Esophagus muscularis mucosa (tissue), 4 donors: ENCODE data around the gene ASXL2. TPM values are rescaled to one million over a fixed set of nuclear protein-coding genes. Genes with fewer than 3 reads are reported as not detected.
A peak's percentile ranks its signal among the peaks of the same experiment; 100 is the strongest.
"Not testable (repeated sequence)": the region's sequence is repeated elsewhere in the genome, so short reads cannot be mapped to it uniquely, and the experiment has no call there.

Experiments
- DNase-seq: peaks from one replicate; pipeline ENCODE4 v3.0.0-alpha.2; 2017; ENCODE audit errors: extremely low spot score
- H3K27ac ChIP-seq, 4 donors: fragments of 200-600 bp; sonication (generic); replicated peaks in 1 of 4; 1 replicate in 3 of 4; 2 replicates in 1 of 4; pipeline ENCODE4 v1.5.1; 2016 to 2019; ENCODE audit warnings: mild to moderate bottlenecking in 1 of 4
- H3K27me3 ChIP-seq, 4 donors: fragments of 200-600 bp; sonication (generic); one replicate each; pipeline versions ENCODE4 v1.5.1 to v1.6.0; 2016 to 2019
- H3K36me3 ChIP-seq, 4 donors: fragments of 200-600 bp; sonication (generic); one replicate each; pipeline ENCODE4 v1.5.1; 2016 to 2019
- H3K4me1 ChIP-seq, 4 donors: fragments of 200-600 bp; sonication (generic); one replicate each; pipeline ENCODE4 v1.5.1; 2016 to 2019
- H3K4me3 ChIP-seq, 4 donors: fragments of 200-600 bp; sonication (generic); 1 replicate in 2 of 4; 2 replicates in 2 of 4; pipeline ENCODE4 v1.5.1; 2016 to 2019; ENCODE audit warnings: mild to moderate bottlenecking in 4 of 4, moderate library complexity in 1 of 4
- H3K9me3 ChIP-seq, 4 donors: fragments of 200-600 bp; sonication (generic); 1 replicate in 3 of 4; 2 replicates in 1 of 4; pipeline ENCODE4 v1.5.1; 2016 to 2019
- CTCF ChIP-seq, 3 experiments: fragments of 200-600 bp in 2 of 3; fragments of 450-650 bp in 1 of 3; sonication (generic) in 2 of 3; IDR thresholded peaks; one replicate each; pipeline ENCODE4 v1.5.1; 2017 to 2019; ENCODE audit warnings: antibody characterized with exemption in 3 of 3, mild to moderate bottlenecking in 2 of 3, moderate library complexity in 1 of 3
- EP300 ChIP-seq: sonication (generic); formaldehyde crosslinking; IDR thresholded peaks from one replicate; pipeline ENCODE4 v1.6.1; 2017; ENCODE audit warnings: antibody characterized with exemption
- POLR2A ChIP-seq: fragments of 450-650 bp; IDR thresholded peaks from one replicate; pipeline ENCODE4 v1.6.1; 2017; ENCODE audit warnings: antibody characterized with exemption, moderate library complexity, mild to moderate bottlenecking, low read depth
- POLR2AphosphoS5 ChIP-seq, 2 donors: sonication (generic); formaldehyde crosslinking; IDR thresholded peaks; one replicate each; pipeline ENCODE4 v1.6.1; 2017; ENCODE audit warnings: antibody characterized with exemption in 2 of 2
- WGBS: methylation state at CpG from one replicate; pipeline ENCODE4 v1.1.5; 2018; 5-methylcytosine and 5-hydroxymethylcytosine counted together
- intact Hi-C: fragments of 100-400 bp; cut with DNase I; formaldehyde crosslinking; loops from one replicate; pipeline ENCODE4 v1.15.1; 2023
- total RNA-seq, 4 donors: library from RNA; depleted of rRNA; stranded (reverse); fragments of >200 nt; gene quantifications; one replicate each; pipeline versions ENCODE4 v1.1.0 to v1.2.1, GENCODE V29; 2016

The ASXL2 gene
- total RNA-seq, 4 donors from 2014 or later = 17.4 to 25.1 (median 20.5) TPM

- H3K27ac ChIP-seq = no peak overlapping the region
- intact Hi-C loops = no loop called here
- no peak for DNase-seq
- TF ChIP-seq EP300 (no peak), POLR2AphosphoS5 (IDR thresholded peaks at IDR 0.05) (no peak), CTCF (IDR thresholded peaks at IDR 0.05) (peak; percentile 63 to 77 (median 66)), POLR2A (no peak)
- peaks cover 0 to 4% (median 0%) of the 10 kb centered on the region in 4 donors for H3K36me3 ChIP-seq
- H3K4me3 ChIP-seq = no peak overlapping the region
- WGBS = 55% methylated on average over 11 of the region's 11 CpGs
- H3K27me3 ChIP-seq = no peaks in the 10 kb centered on the region
- no peaks in the 10 kb centered on the region for H3K9me3 ChIP-seq
- H3K4me1 ChIP-seq = peaks cover 9 to 15% (median 11%) of the 10 kb centered on the region in 4 donors
These were observed 26.4 kb downstream of the ASXL2 start for GRCh38 chr2:25851740-25852503.

GRCh38 chr2:25850400-25850799 lies 27.9 kb downstream of the ASXL2 start:
- DNase-seq, H3K27ac ChIP-seq, H3K4me3 ChIP-seq, intact Hi-C loops, H3K36me3 ChIP-seq, H3K27me3 ChIP-seq, H3K9me3 ChIP-seq: not testable (repeated sequence)
- 70% methylated on average over 4 of the region's 4 CpGs for WGBS
- peaks cover 9 to 15% (median 11%) of the 10 kb centered on the region in 4 donors for H3K4me1 ChIP-seq

GRCh38 chr2:25849350-25849749 lies 28.9 kb downstream of the ASXL2 start:
- intact Hi-C loops, H3K27ac ChIP-seq, H3K9me3 ChIP-seq, H3K27me3 ChIP-seq, DNase-seq, H3K4me3 ChIP-seq: not testable (repeated sequence)
- peaks cover 0 to 14% (median 4%) of the 10 kb centered on the region in 4 donors for H3K36me3 ChIP-seq
- 94% methylated on average over 7 of the region's 7 CpGs for WGBS
- H3K4me1 ChIP-seq = peaks cover 9 to 12% (median 11%) of the 10 kb centered on the region in 4 donors

- 90% methylated on average over 7 of the region's 7 CpGs for WGBS
- peaks cover under 1 to 43% (median 12%) of the 10 kb centered on the region in 4 donors for H3K36me3 ChIP-seq
- no peaks in the 10 kb centered on the region for H3K9me3 ChIP-seq
- DNase-seq = no peak
- H3K27ac ChIP-seq = no peak overlapping the region
- no peaks in the 10 kb centered on the region for H3K4me1 ChIP-seq
- TF ChIP-seq POLR2AphosphoS5 (IDR thresholded peaks at IDR 0.05) = no peak
- no peak for TF ChIP-seq EP300
- no peak for TF ChIP-seq POLR2A
- TF ChIP-seq CTCF (IDR thresholded peaks at IDR 0.05) = no peak
- no peaks in the 10 kb centered on the region for H3K27me3 ChIP-seq
- H3K4me3 ChIP-seq = no peak overlapping the region
- intact Hi-C loops = no loop called here
These were observed 32.3 kb downstream of the ASXL2 start for GRCh38 chr2:25845843-25846505.

GRCh38 chr2:25844089-25844488 lies 34.2 kb downstream of the ASXL2 start:
- H3K4me1 ChIP-seq = no peaks in the 10 kb centered on the region
- intact Hi-C loops = no loop called here
- H3K4me3 ChIP-seq = no peak overlapping the region
- no peak for DNase-seq
- TF ChIP-seq EP300 (no peak), POLR2A (no peak), POLR2AphosphoS5 (IDR thresholded peaks at IDR 0.05) (no peak), CTCF (IDR thresholded peaks at IDR 0.05) (no peak)
- H3K27ac ChIP-seq = no peak overlapping the region
- WGBS = 85% methylated on average over 1 of the region's 1 CpG
- peaks cover 3 to 45% (median 12%) of the 10 kb centered on the region in 4 donors for H3K36me3 ChIP-seq
- no peaks in the 10 kb centered on the region for H3K27me3 ChIP-seq
- H3K9me3 ChIP-seq = no peaks in the 10 kb centered on the region
